GM10266 (cell line): ENCODE measurements around the gene BECN2.

Experiments used
- DNase-seq: peaks from one replicate; pipeline ENCODE4 v3.0.0; 2012; ENCODE audit errors: extremely low spot score
- TF ChIP-seq, protein P1 (sequence below): IDR thresholded peaks from 2 replicates; pipeline ENCODE4 v1.5.1; 2012; ENCODE audit warnings: mild to moderate bottlenecking, low read depth; ENCODE audit not compliant: control insufficient read depth, insufficient read depth; ENCODE audit errors: missing control alignments

BECN2 gene, protein sequence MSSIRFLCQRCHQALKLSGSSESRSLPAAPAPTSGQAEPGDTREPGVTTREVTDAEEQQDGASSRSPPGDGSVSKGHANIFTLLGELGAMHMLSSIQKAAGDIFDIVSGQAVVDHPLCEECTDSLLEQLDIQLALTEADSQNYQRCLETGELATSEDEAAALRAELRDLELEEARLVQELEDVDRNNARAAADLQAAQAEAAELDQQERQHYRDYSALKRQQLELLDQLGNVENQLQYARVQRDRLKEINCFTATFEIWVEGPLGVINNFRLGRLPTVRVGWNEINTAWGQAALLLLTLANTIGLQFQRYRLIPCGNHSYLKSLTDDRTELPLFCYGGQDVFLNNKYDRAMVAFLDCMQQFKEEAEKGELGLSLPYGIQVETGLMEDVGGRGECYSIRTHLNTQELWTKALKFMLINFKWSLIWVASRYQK

DNA sequence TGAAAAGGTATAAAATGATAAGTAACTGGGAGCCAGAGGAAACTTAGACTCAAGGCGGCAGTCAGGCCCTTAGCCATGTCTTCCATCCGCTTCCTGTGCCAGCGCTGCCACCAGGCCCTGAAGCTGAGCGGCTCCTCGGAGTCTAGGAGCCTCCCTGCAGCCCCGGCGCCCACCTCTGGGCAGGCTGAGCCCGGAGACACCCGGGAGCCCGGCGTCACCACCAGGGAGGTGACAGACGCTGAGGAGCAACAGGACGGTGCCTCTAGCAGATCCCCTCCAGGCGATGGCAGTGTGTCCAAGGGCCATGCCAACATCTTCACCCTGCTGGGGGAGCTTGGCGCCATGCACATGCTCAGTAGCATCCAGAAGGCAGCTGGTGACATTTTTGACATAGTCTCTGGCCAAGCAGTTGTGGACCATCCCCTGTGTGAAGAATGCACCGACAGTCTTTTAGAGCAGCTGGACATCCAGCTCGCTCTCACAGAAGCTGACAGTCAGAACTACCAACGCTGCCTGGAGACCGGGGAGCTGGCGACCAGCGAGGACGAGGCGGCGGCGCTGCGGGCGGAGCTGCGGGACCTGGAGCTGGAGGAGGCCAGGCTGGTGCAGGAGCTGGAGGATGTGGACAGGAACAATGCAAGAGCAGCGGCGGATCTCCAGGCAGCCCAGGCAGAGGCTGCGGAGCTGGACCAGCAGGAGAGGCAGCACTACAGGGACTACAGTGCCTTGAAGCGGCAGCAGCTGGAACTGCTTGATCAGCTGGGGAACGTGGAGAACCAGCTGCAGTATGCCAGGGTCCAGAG lies at the start of gene BECN2:
TSS of gene BECN2 (plus strand) at position 76 of the 803 bp plus-strand sequence. CDS start at position 76, 0 bp downstream.
- TF ChIP-seq, protein P1, sequence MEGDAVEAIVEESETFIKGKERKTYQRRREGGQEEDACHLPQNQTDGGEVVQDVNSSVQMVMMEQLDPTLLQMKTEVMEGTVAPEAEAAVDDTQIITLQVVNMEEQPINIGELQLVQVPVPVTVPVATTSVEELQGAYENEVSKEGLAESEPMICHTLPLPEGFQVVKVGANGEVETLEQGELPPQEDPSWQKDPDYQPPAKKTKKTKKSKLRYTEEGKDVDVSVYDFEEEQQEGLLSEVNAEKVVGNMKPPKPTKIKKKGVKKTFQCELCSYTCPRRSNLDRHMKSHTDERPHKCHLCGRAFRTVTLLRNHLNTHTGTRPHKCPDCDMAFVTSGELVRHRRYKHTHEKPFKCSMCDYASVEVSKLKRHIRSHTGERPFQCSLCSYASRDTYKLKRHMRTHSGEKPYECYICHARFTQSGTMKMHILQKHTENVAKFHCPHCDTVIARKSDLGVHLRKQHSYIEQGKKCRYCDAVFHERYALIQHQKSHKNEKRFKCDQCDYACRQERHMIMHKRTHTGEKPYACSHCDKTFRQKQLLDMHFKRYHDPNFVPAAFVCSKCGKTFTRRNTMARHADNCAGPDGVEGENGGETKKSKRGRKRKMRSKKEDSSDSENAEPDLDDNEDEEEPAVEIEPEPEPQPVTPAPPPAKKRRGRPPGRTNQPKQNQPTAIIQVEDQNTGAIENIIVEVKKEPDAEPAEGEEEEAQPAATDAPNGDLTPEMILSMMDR, result no peak
- DNase-seq, result no peak

DNA sequence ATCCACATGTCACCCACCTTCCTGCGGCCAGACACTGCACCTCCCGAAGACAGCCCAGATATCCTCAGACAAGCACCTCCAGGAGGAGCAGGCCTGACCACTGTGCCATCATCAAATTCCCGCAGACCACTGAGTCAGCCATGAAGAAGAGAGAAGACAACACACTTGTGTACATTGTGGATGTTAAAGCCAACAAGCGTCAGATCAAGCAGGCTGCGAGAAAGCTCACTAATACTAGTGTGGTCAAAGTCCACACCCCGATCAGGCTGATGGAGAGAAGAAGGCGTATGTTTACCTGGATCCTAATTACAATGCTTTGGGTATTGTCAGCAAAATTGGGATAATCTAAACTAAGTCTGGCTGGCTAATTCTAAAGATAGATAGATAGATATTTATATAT lies 41.4 kb upstream of the BECN2 start:
- TF ChIP-seq, protein P1, result no peak
- no peak for DNase-seq

DNA sequence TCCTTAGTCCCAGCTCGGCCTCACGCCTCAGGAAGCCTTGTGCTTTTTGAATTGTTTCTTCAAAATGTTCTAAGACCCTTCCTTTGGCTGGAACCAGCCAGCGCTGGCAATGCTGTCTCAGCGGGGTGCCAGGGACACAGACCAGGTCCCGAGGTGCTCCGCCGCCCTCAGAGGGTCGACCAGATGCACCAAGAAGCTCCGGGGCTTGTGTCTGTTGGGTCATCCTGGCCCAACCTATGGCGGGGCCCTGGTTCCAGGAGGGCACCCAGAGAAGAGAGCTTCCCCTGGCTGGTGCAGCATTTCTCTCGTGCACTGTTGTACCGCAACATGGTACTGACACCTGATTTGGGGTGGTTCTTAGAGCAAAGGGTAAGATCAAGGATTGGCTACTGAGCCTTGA lies 40.1 kb upstream of the BECN2 start:
- no peak for DNase-seq

DNA sequence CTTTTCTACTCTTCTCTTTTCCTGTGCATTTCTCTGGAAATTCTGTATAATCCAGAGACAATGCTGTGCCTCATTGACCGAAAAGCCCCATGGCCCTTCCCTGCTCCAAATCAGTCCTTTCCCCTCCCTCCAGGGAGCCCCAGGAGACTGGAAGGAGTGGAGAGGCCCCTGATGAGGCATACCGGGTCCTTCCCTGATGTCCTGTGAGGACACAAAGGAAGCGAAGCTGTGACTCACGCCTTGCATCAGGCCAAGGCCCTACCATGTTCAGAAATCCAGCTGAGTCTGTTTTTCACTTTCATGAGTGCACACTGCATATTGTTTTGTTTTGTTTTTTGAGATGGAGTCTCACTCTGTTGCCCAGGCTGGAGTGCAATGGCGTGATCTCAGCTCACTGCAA lies 38.7 kb upstream of the BECN2 start:
- DNase-seq, result no peak

More for the DNA sequence above, 40.1 kb upstream of the BECN2 start:
- TF ChIP-seq, protein P1, result no peak

DNA sequence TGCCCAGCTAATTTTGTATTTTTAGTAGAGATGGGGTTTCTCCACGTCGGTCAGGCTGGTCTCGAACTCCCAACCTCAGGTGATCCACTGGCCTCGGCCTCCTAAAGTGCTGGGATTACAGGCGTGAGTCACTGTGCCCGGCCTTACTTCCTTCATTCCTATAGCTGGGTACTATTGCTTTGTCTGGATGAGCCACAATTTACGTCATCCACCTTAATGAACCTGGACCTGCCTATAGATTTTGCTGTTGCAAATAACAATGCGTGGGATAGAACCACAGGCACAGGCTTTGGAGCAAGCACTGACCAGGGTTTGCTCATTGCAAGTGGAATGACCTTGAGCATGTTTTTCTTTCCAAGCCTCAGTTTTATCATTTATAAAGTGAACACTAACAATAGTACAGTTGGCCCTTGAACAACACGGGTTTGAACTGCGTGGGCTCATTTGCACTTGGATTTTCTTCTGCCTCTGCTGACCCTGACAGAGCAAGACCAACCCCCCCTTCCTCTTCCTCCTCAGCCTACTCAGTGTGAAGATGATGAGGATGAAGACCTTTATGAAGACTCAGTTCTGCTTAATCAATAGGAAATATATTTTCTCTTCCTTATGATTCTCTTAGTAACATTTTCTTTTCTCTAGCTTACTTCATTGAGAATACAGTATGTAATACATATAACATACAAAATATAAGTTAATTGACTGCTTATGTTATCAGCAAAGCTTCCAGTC lies 33.3 kb upstream of the BECN2 start:
- DNase-seq, result no peak
- TF ChIP-seq, protein P1, result no peak

More for the DNA sequence above, 38.7 kb upstream of the BECN2 start:
- TF ChIP-seq, protein P1, result no peak

DNA sequence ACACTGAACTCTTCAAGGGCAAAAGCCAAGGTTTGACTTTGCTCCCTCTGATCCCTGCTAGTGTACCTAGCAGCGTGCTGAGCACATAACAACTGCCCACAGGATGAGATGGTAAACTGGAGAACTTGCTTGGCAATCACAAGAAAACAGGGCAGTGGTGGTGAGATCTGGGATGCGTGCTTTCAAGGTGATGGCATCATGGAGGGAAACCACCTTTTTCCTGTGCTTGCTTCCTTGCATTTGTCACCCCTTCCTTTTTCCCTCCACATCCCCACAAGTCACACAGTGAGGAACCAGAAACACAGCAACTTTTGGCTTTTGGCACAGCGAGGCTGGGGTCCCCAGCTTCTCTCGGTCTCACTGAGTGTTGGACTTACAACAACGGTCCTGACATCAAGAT lies 31.4 kb upstream of the BECN2 start:
- DNase-seq, result no peak
- TF ChIP-seq, protein P1, result no peak
